Spinal cord (tissue), 10 donors: Measurements from ENCODE around the gene RHOB. TPM values are rescaled to one million over a fixed set of nuclear protein-coding genes. Genes with fewer than 3 reads are reported as not detected.

ENCODE experiments used
- DNase-seq, 6 donors: peaks; one replicate each; pipeline versions ENCODE4 v3.0.0 to v3.0.0-alpha.2; 2013 to 2015; ENCODE audit warnings: low spot score in 6 of 6, low read depth in 4 of 6
- H3K27ac ChIP-seq: one replicate; pipeline ENCODE4 v1.5.1; 2013; ENCODE audit warnings: low read depth, low read length, control low read depth
- H3K27me3 ChIP-seq: one replicate; pipeline ENCODE4 v1.6.1; 2013; ENCODE audit warnings: low read length; ENCODE audit not compliant: control insufficient read depth, insufficient read depth
- H3K36me3 ChIP-seq: one replicate; pipeline ENCODE4 v1.6.1; 2013; ENCODE audit warnings: low read length; ENCODE audit not compliant: control insufficient read depth, insufficient read depth
- H3K4me1 ChIP-seq: one replicate; pipeline ENCODE4 v1.6.1; 2013; ENCODE audit warnings: low read length; ENCODE audit not compliant: control insufficient read depth, insufficient read depth
- H3K4me3 ChIP-seq: one replicate; pipeline ENCODE4 v1.5.1; 2013; ENCODE audit warnings: low read depth, low read length, control low read depth
- H3K9me3 ChIP-seq: one replicate; pipeline ENCODE4 v1.6.1; 2013; ENCODE audit warnings: low read length; ENCODE audit not compliant: control insufficient read depth, insufficient read depth
- WGBS: methylation state at CpG from one replicate; pipeline ENCODE4 v1.1.5; 2013; ENCODE audit warnings: missing lambda C conversion rate; ENCODE audit not compliant: insufficient coverage; 5-methylcytosine and 5-hydroxymethylcytosine counted together
- polyA plus RNA-seq, 2 donors: library from polyadenylated mRNA; unstranded; fragments of 120-200 nt; gene quantifications; one replicate each; pipeline ENCODE4 v1.2.1, GENCODE V29; 2013; ENCODE audit not compliant: insufficient read length in 2 of 2
- total RNA-seq, 2 donors: library from RNA; depleted of rRNA in 1 of 2; stranded (reverse); fragments of 120-200 nt in 1 of 2; fragments of >200 nt in 1 of 2; gene quantifications; one replicate each; pipeline versions ENCODE4 v1.2.3 to v1.2.4, GENCODE V29; 2013 to 2014
- donor health status: healthy.

The RHOB gene
- total and polyA plus RNA-seq, 4 donors: 193 to 309 (median 231) TPM

- Histone ChIP-seq H3K9me3 (no peaks in the 10 kb centered on the region), H3K4me1 (peaks cover 37% of the 10 kb centered on the region), H3K36me3 (peaks cover 11% of the 10 kb centered on the region), H3K27ac (peak overlapping the region; percentile 95), H3K4me3 (peak overlapping the region; percentile 62), H3K27me3 (no peaks in the 10 kb centered on the region)
- 13% methylated on average over 3 of the region's 6 CpGs for WGBS
- peak in 5 of 6 donors; percentile 66 to 92 (median 71) for DNase-seq
Observed at GRCh38 chr2:20450201-20450999, 3.5 kb downstream of the RHOB start.

GRCh38 chr2:20451000-20451290 is 4.1 kb downstream of the RHOB start:
- peak overlapping the region; percentile 62 for H3K4me3 ChIP-seq
- no peaks in the 10 kb centered on the region for H3K27me3 ChIP-seq
- H3K4me1 ChIP-seq: peaks cover 34% of the 10 kb centered on the region
- no CpG with 5 or more reads among the region's 3 CpGs for WGBS
- DNase-seq: no peak
- H3K36me3 ChIP-seq: peaks cover 11% of the 10 kb centered on the region
- peak overlapping the region; percentile 95 for H3K27ac ChIP-seq
- no peaks in the 10 kb centered on the region for H3K9me3 ChIP-seq

- Histone ChIP-seq H3K4me3 (no peak overlapping the region), H3K9me3 (no peaks in the 10 kb centered on the region), H3K36me3 (peaks cover 11% of the 10 kb centered on the region), H3K4me1 (peaks cover 30% of the 10 kb centered on the region), H3K27me3 (no peaks in the 10 kb centered on the region), H3K27ac (peak overlapping the region; percentile 95)
- no peak for DNase-seq
- WGBS: 55% methylated on average over 3 of the region's 4 CpGs
Observed at GRCh38 chr2:20451341-20451740, 4.5 kb downstream of the RHOB start.

GRCh38 chr2:20451761-20452499 is 5.1 kb downstream of the RHOB start:
- Histone ChIP-seq H3K27ac (peak overlapping the region; percentile 95), H3K36me3 (peaks cover 11% of the 10 kb centered on the region), H3K4me1 (peaks cover 28% of the 10 kb centered on the region), H3K27me3 (no peaks in the 10 kb centered on the region), H3K4me3 (no peak overlapping the region), H3K9me3 (no peaks in the 10 kb centered on the region)
- DNase-seq: no peak
- WGBS: 91% methylated on average over 4 of the region's 7 CpGs

GRCh38 chr2:20452551-20452950 is 5.7 kb downstream of the RHOB start:
- peak in 1 of 6 donors; percentile 49 for DNase-seq
- WGBS: 91% methylated on average over 2 of the region's 4 CpGs
- peaks cover 11% of the 10 kb centered on the region for H3K36me3 ChIP-seq
- no peak overlapping the region for H3K4me3 ChIP-seq
- H3K4me1 ChIP-seq: peaks cover 28% of the 10 kb centered on the region
- H3K9me3 ChIP-seq: no peaks in the 10 kb centered on the region
- peak overlapping the region; percentile 11 for H3K27ac ChIP-seq
- no peaks in the 10 kb centered on the region for H3K27me3 ChIP-seq

- Histone ChIP-seq H3K4me1 (peaks cover 28% of the 10 kb centered on the region), H3K9me3 (no peaks in the 10 kb centered on the region), H3K27ac (no peak overlapping the region), H3K27me3 (no peaks in the 10 kb centered on the region), H3K36me3 (peaks cover 5% of the 10 kb centered on the region), H3K4me3 (no peak overlapping the region)
- no peak for DNase-seq
- WGBS: no CpG with 5 or more reads among the region's 3 CpGs
Observed at GRCh38 chr2:20453087-20453486, 6.2 kb downstream of the RHOB start.

- no CpG with 5 or more reads among the region's 7 CpGs for WGBS
- Histone ChIP-seq H3K27me3 (no peaks in the 10 kb centered on the region), H3K4me3 (no peak overlapping the region), H3K27ac (no peak overlapping the region), H3K9me3 (no peaks in the 10 kb centered on the region), H3K36me3 (no peaks in the 10 kb centered on the region), H3K4me1 (peaks cover 25% of the 10 kb centered on the region)
- no peak for DNase-seq
Observed at GRCh38 chr2:20454036-20454981, 7.4 kb downstream of the RHOB start.

GRCh38 chr2:20455076-20455587 is 8.3 kb downstream of the RHOB start:
- Histone ChIP-seq H3K27ac (no peak overlapping the region), H3K27me3 (no peaks in the 10 kb centered on the region), H3K4me1 (peaks cover 23% of the 10 kb centered on the region), H3K9me3 (no peaks in the 10 kb centered on the region), H3K4me3 (no peak overlapping the region), H3K36me3 (no peaks in the 10 kb centered on the region)
- no CpG with 5 or more reads among the region's 3 CpGs for WGBS
- no peak for DNase-seq

- Histone ChIP-seq H3K4me1 (peaks cover 15% of the 10 kb centered on the region), H3K4me3 (no peak overlapping the region), H3K9me3 (no peaks in the 10 kb centered on the region), H3K36me3 (no peaks in the 10 kb centered on the region), H3K27me3 (no peaks in the 10 kb centered on the region), H3K27ac (no peak overlapping the region)
- DNase-seq: no peak
Observed at GRCh38 chr2:20456116-20456571, 9.3 kb downstream of the RHOB start.
